HUES64 (cell line): ENCODE results near the gene NHERF1.

ENCODE experiments used
- H3K27ac ChIP-seq: 2 replicates; pipeline ENCODE4 v1.7.0; 2013; ENCODE audit warnings: low read depth, low read length, inconsistent platforms
- H3K27me3 ChIP-seq: 2 replicates; pipeline ENCODE4 v1.6.1; 2013; ENCODE audit warnings: mild to moderate bottlenecking, low read length; ENCODE audit not compliant: insufficient read depth
- H3K36me3 ChIP-seq: 2 replicates; pipeline ENCODE4 v1.6.1; 2013; ENCODE audit warnings: mild to moderate bottlenecking, low read length; ENCODE audit not compliant: insufficient read depth
- H3K4me1 ChIP-seq: 2 replicates; pipeline ENCODE4 v1.6.1; 2013; ENCODE audit warnings: mild to moderate bottlenecking, low read length, moderate library complexity; ENCODE audit not compliant: insufficient read depth
- H3K4me3 ChIP-seq: 2 replicates; pipeline ENCODE4 v1.5.1; 2013; ENCODE audit warnings: mild to moderate bottlenecking, low read length, moderate library complexity
- H3K9ac ChIP-seq: 2 replicates; pipeline ENCODE4 v1.6.1; 2013; ENCODE audit warnings: mild to moderate bottlenecking, low read depth, low read length
- H3K9me3 ChIP-seq: 2 replicates; pipeline ENCODE4 v1.6.1; 2013; ENCODE audit warnings: low read depth, low read length; ENCODE audit not compliant: insufficient read depth
- WGBS: fragments of 150-250, 120-280 bp; methylation state at CpG from one replicate; pipeline ENCODE4 v1.1.7; 2013; ENCODE audit warnings: missing lambda C conversion rate; 5-methylcytosine and 5-hydroxymethylcytosine counted together

The NHERF1 gene

DNA sequence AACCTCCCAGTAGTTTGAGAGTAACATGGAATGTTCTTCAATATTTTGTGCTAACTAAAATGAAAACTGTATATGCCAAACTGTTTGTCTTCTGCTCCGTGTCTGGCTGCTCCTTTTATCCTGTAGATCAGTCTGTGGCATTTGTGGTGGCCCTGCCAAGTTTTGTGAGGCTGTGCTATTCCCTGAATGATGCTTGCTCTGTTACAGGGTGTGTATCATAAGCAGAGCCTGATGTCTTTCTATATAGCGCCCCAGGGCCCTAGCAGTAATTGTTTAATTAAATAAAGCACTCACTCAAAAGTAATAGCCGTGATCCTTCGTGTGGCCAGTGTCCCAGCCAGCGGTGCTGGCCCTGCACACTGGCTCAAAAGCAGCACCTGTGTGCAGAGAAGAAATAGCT, 55.5 kb downstream of the NHERF1 start:
- H3K9ac ChIP-seq = no peak overlapping the region
- H3K9me3 ChIP-seq = no peaks in the 10 kb centered on the region
- H3K27me3 ChIP-seq = no peaks in the 10 kb centered on the region
- H3K4me1 ChIP-seq = no peaks in the 10 kb centered on the region
- 91% methylated on average over 4 of the region's 5 CpGs for WGBS
- H3K36me3 ChIP-seq = peaks cover 22% of the 10 kb centered on the region; the same call in 1 of the 2 replicates
- no peak overlapping the region for H3K27ac ChIP-seq
- no peak overlapping the region for H3K4me3 ChIP-seq

DNA sequence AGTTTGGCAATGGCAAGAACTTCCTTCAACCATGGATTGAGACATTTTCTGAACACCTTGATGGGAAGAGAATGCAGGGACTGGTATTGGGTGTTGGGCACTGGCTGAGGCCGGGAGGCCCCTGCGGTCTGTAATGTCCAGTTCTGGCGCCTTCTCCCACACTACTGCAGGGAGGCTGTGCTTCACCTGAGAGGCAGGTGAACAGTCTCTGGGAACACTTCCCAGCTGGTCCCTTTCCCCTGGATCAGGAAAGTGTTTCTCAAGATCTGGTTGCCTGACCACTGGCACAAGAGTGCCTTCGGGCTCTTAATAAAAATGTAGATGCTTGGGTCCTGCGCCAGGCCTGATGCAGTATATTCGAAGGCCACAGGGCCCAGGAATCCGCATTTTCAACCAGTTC, 56.3 kb downstream of the NHERF1 start:
- Histone ChIP-seq H3K36me3 (peaks cover 17% of the 10 kb centered on the region; the same call in 1 of the 2 replicates), H3K9ac (no peak overlapping the region), H3K4me3 (no peak overlapping the region), H3K9me3 (no peaks in the 10 kb centered on the region), H3K4me1 (no peaks in the 10 kb centered on the region), H3K27ac (no peak overlapping the region), H3K27me3 (no peaks in the 10 kb centered on the region)
- 88% methylated on average over 7 of the region's 7 CpGs for WGBS

DNA sequence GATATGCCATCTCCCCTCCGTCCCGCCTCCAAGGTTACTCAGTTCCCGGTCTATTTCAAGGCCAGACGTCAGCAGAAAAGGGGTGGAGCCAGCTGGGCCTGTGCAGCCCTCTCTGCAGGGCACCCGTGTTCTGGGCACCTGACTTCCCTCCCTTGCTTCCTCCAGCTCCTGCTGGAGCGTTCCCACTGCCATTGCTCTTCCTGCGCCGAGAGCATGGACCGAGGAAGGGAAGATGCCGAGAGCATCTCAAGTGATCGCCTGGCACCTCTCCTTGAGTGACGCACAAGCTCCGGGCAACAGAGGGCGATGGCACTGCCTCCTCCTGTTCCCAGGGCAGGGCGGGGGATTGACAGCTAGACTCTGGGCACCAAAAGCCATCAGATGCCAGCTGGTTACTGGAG, 57.2 kb downstream of the NHERF1 start:
- Histone ChIP-seq H3K9me3 (no peaks in the 10 kb centered on the region), H3K4me1 (no peaks in the 10 kb centered on the region), H3K4me3 (no peak overlapping the region), H3K9ac (no peak overlapping the region), H3K27me3 (no peaks in the 10 kb centered on the region), H3K27ac (no peak overlapping the region), H3K36me3 (peaks cover 13% of the 10 kb centered on the region)
- 86% methylated on average over 15 of the region's 15 CpGs for WGBS

DNA sequence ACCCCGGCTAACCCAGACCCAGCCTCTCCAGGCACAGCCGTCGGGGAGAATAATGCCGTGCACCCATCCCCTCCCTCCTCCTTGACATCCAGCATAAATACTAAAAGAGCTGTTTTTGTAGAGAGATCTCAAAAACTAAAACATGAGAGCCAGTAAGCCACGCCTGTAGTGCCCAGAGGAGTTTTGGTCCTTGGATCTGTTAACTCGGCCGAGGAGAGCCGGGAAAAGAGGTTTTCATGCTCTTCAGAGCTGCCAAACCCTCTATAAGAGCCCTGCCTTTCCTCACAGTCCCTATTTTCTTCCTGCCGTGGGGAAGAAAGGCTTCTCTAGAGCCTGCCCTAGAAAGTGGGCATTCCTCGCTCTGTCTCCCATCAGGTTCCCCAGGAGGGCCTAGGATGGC, 57.9 kb downstream of the NHERF1 start:
- WGBS = 94% methylated on average over 9 of the region's 10 CpGs
- H3K4me3 ChIP-seq = no peak overlapping the region
- no peaks in the 10 kb centered on the region for H3K4me1 ChIP-seq

DNA sequence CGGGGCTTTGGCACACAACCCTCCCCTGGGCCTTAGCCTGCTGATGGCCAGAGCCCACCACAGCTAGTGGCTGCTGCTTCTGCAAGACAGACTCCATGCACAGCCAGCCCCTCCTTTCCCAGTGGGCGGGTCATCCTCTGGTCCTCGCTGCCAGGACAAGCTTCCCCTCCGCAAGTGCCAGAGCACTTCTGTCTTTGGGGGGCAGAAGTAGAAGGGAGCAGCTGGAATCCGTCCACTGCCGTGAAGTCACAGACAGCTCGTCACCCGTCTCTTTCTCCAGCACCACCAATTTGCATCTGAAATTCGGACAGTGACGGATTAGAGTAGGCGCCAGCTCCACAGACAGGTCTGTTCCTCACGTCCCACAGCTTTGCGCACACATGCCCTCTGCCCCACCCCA, 59.0 kb downstream of the NHERF1 start:
- H3K9ac ChIP-seq = no peak overlapping the region
- H3K27ac ChIP-seq = no peak overlapping the region
- H3K27me3 ChIP-seq = no peaks in the 10 kb centered on the region
- 92% methylated on average over 13 of the region's 13 CpGs for WGBS
- peaks cover 3% of the 10 kb centered on the region; the same call in 1 of the 2 replicates for H3K4me1 ChIP-seq
- H3K4me3 ChIP-seq = no peak overlapping the region
- H3K36me3 ChIP-seq = peaks cover 11% of the 10 kb centered on the region
- no peaks in the 10 kb centered on the region for H3K9me3 ChIP-seq

More for the DNA sequence above, 57.9 kb downstream of the NHERF1 start:
- H3K36me3 ChIP-seq = peaks cover 11% of the 10 kb centered on the region
- no peak overlapping the region for H3K9ac ChIP-seq
- H3K27me3 ChIP-seq = no peaks in the 10 kb centered on the region
- H3K9me3 ChIP-seq = no peaks in the 10 kb centered on the region
- H3K27ac ChIP-seq = no peak overlapping the region

GRCh38 chr17:74807925-74808324, 59.5 kb downstream of the NHERF1 start:
- H3K27me3 ChIP-seq = no peaks in the 10 kb centered on the region
- H3K27ac ChIP-seq = no peak overlapping the region
- H3K4me3 ChIP-seq = no peak overlapping the region
- no peaks in the 10 kb centered on the region for H3K9me3 ChIP-seq
- H3K4me1 ChIP-seq = peaks cover 3% of the 10 kb centered on the region; the same call in 1 of the 2 replicates
- H3K9ac ChIP-seq = no peak overlapping the region
- peaks cover 11% of the 10 kb centered on the region for H3K36me3 ChIP-seq
- 96% methylated on average over 6 of the region's 6 CpGs for WGBS

- Histone ChIP-seq H3K27ac (no peak overlapping the region), H3K27me3 (no peaks in the 10 kb centered on the region), H3K4me3 (no peak overlapping the region), H3K9me3 (no peaks in the 10 kb centered on the region), H3K4me1 (peaks cover 3% of the 10 kb centered on the region; the same call in 1 of the 2 replicates), H3K36me3 (peaks cover 11% of the 10 kb centered on the region), H3K9ac (no peak overlapping the region)
- WGBS = 90% methylated on average over 17 of the region's 17 CpGs
Measured at GRCh38 chr17:74808714-74809430, 60.4 kb downstream of the NHERF1 start.

GRCh38 chr17:74810699-74811485, 62.5 kb downstream of the NHERF1 start:
- 93% methylated on average over 15 of the region's 15 CpGs for WGBS
- Histone ChIP-seq H3K27me3 (no peaks in the 10 kb centered on the region), H3K4me3 (no peak overlapping the region), H3K4me1 (peaks cover 3% of the 10 kb centered on the region; the same call in 1 of the 2 replicates), H3K9me3 (no peaks in the 10 kb centered on the region), H3K9ac (no peak overlapping the region), H3K36me3 (peaks cover 11% of the 10 kb centered on the region), H3K27ac (no peak overlapping the region)

- Histone ChIP-seq H3K27ac (no peak overlapping the region), H3K4me3 (peak overlapping the region; percentile 27; the same call in 1 of the 2 replicates), H3K9ac (no peak overlapping the region), H3K27me3 (no peaks in the 10 kb centered on the region), H3K4me1 (peaks cover 3% of the 10 kb centered on the region; the same call in 1 of the 2 replicates), H3K36me3 (peaks cover 11% of the 10 kb centered on the region), H3K9me3 (no peaks in the 10 kb centered on the region)
- 45% methylated on average over 23 of the region's 23 CpGs for WGBS
Measured at GRCh38 chr17:74812109-74813009, 63.9 kb downstream of the NHERF1 start.

- peaks cover 7% of the 10 kb centered on the region; the same call in 1 of the 2 replicates for H3K36me3 ChIP-seq
- H3K9me3 ChIP-seq = no peaks in the 10 kb centered on the region
- 85% methylated on average over 5 of the region's 5 CpGs for WGBS
- H3K9ac ChIP-seq = no peak overlapping the region
- no peak overlapping the region for H3K4me3 ChIP-seq
- no peaks in the 10 kb centered on the region for H3K27me3 ChIP-seq
- H3K27ac ChIP-seq = no peak overlapping the region
- peaks cover 3% of the 10 kb centered on the region; the same call in 1 of the 2 replicates for H3K4me1 ChIP-seq
Measured at GRCh38 chr17:74814453-74814852, 66.0 kb downstream of the NHERF1 start.
